Fibroblast of pulmonary artery (primary cell): ENCODE results near the gene ANXA2.
"Not testable (repeated sequence)": the region's sequence is repeated elsewhere in the genome, so short reads cannot be mapped to it uniquely, and the experiment has no call there.

Experiments used
- DNase-seq: peaks from one replicate; pipeline ENCODE4 v3.0.0-alpha.2; 2010; ENCODE audit warnings: low read depth
- H3K4me3 ChIP-seq: replicated peaks from 2 replicates; pipeline ENCODE4 v1.5.1; 2011; ENCODE audit warnings: low read depth, mild to moderate bottlenecking, control low read depth, low read length, moderate library complexity
- CTCF ChIP-seq: IDR thresholded peaks from 2 replicates; pipeline ENCODE4 v1.5.1; 2011; ENCODE audit warnings: mild to moderate bottlenecking, control low read depth, low read length, inconsistent platforms; ENCODE audit errors: missing control alignments

Gene ANXA2

GRCh38 chr15:60363087-60363549 is 34.7 kb downstream of the ANXA2 start:
- no peak overlapping the region for H3K4me3 ChIP-seq
- DNase-seq: no peak

GRCh38 chr15:60362321-60363086 is 35.3 kb downstream of the ANXA2 start:
- no peak for TF ChIP-seq CTCF
- H3K4me3 ChIP-seq: no peak overlapping the region
- DNase-seq: peak; percentile 61

More at GRCh38 chr15:60363087-60363549, 34.7 kb downstream of the ANXA2 start:
- TF ChIP-seq CTCF: no peak

- TF ChIP-seq CTCF: peak; percentile 75
- DNase-seq: peak; percentile 83
- H3K4me3 ChIP-seq: not testable (repeated sequence)
Observed at GRCh38 chr15:60359738-60360137, 38.0 kb downstream of the ANXA2 start.

GRCh38 chr15:60358935-60359682 is 38.7 kb downstream of the ANXA2 start:
- H3K4me3 ChIP-seq: no peak overlapping the region
- peak; percentile 73 for DNase-seq
- TF ChIP-seq CTCF: no peak

GRCh38 chr15:60356832-60357231 is 41.0 kb downstream of the ANXA2 start:
- no peak for TF ChIP-seq CTCF
- H3K4me3 ChIP-seq: no peak overlapping the region
- no peak for DNase-seq

GRCh38 chr15:60355148-60355857 is 42.5 kb downstream of the ANXA2 start:
- TF ChIP-seq CTCF: no peak
- no peak for DNase-seq

More at GRCh38 chr15:60355148-60355857, 42.5 kb downstream of the ANXA2 start:
- H3K4me3 ChIP-seq: no peak overlapping the region
